Measurements from ENCODE around the gene CDK5RAP1.
"Not testable (repeated sequence)": the region's sequence is repeated elsewhere in the genome, so short reads cannot be mapped to it uniquely, and the experiment has no call there.

The CDK5RAP1 gene
- total RNA-seq: 60.5 to 66.7 reads per million in 2 donors

- peak; percentile 68 to 95 (median 77) for DNase-seq
Observed at GRCh38 chr20:33401184-33401920, at the start of gene CDK5RAP1. Gene CDK5RAP1 (minus strand): TSS chr20:33401519. CDS start chr20:33397064, 4,455 bp downstream.

GRCh38 chr20:33450867-33451266, 49.5 kb upstream of the CDK5RAP1 start:
- DNase-seq: no peak

GRCh38 chr20:33445881-33446625, 44.7 kb upstream of the CDK5RAP1 start:
- no peak for DNase-seq

GRCh38 chr20:33444797-33445560, 43.7 kb upstream of the CDK5RAP1 start:
- peak in 3 of 5 experiments; percentile 12 to 56 (median 16) for DNase-seq

- DNase-seq: peak; percentile 76 to 93 (median 85)
Observed at GRCh38 chr20:33443512-33444239, 42.4 kb upstream of the CDK5RAP1 start, which contains the start of gene SNTA1. Gene SNTA1 (minus strand): TSS chr20:33443763. CDS start chr20:33443620, 143 bp downstream.

- peak in 4 of 5 experiments; percentile 6 to 55 (median 17) for DNase-seq
Observed at GRCh38 chr20:33443006-33443511, 41.7 kb upstream of the CDK5RAP1 start.

GRCh38 chr20:33442136-33443005, 41.1 kb upstream of the CDK5RAP1 start:
- peak in 1 of 5 experiments; percentile 25 for DNase-seq

GRCh38 chr20:33441142-33441955, 40.0 kb upstream of the CDK5RAP1 start:
- DNase-seq: no peak

GRCh38 chr20:33440562-33440961, 39.2 kb upstream of the CDK5RAP1 start:
- DNase-seq: not testable (repeated sequence)

GRCh38 chr20:33438481-33438880, 37.2 kb upstream of the CDK5RAP1 start:
- DNase-seq: no peak

- DNase-seq: no peak
Observed at GRCh38 chr20:33437141-33437911, 36.0 kb upstream of the CDK5RAP1 start.

- no peak for DNase-seq
Observed at GRCh38 chr20:33434434-33434833, 33.1 kb upstream of the CDK5RAP1 start.

- no peak for DNase-seq
Observed at GRCh38 chr20:33433465-33434234, 32.3 kb upstream of the CDK5RAP1 start.

- DNase-seq: no peak
Observed at GRCh38 chr20:33431797-33432381, 30.6 kb upstream of the CDK5RAP1 start.

GRCh38 chr20:33423875-33424274, 22.6 kb upstream of the CDK5RAP1 start:
- not testable (repeated sequence) for DNase-seq

- no peak for DNase-seq
Observed at GRCh38 chr20:33423141-33423834, 22.0 kb upstream of the CDK5RAP1 start.

All from T-helper 2 cell (primary cell).